ENCODE measurements around the gene NEURL1.
"Not testable (repeated sequence)": the region's sequence is repeated elsewhere in the genome, so short reads cannot be mapped to it uniquely, and the experiment has no call there.

NEURL1 gene

GRCh38 chr10:103627893-103628292 lies 134.4 kb downstream of the NEURL1 start:
- H3K27me3 ChIP-seq (ENCODE audit: insufficient read depth, insufficient read length): no peaks in the 10 kb centered on the region
- no peak overlapping the region for H3K9ac ChIP-seq (ENCODE audit: insufficient read length, low read depth)
- no peaks in the 10 kb centered on the region for H3K9me3 ChIP-seq (ENCODE audit: insufficient read depth, low read length)
- no peak for DNase-seq (ENCODE audit: low read depth, low spot score)
- no peak for TF ChIP-seq ZNF274 (IDR thresholded peaks at IDR 0.05; ENCODE audit: low read depth, low read length)
- no peak for TF ChIP-seq SUZ12 (IDR thresholded peaks at IDR 0.05; ENCODE audit: extremely low read depth, insufficient read depth, insufficient read length)
- TF ChIP-seq YY1 (IDR thresholded peaks at IDR 0.05; ENCODE audit: insufficient read depth, insufficient read length): no peak
- H3K4me1 ChIP-seq (ENCODE audit: insufficient read depth, insufficient read length): no peaks in the 10 kb centered on the region
- no peak overlapping the region for H3K4me3 ChIP-seq (ENCODE audit: insufficient read length, low read depth)
- peaks cover 79% of the 10 kb centered on the region for H3K36me3 ChIP-seq (ENCODE audit: insufficient read depth, insufficient read length, low read length)

- Histone ChIP-seq H3K36me3 (ENCODE audit: insufficient read depth, insufficient read length, low read length) (peaks cover 74% of the 10 kb centered on the region), H3K4me1 (ENCODE audit: insufficient read depth, insufficient read length) (peaks cover 8% of the 10 kb centered on the region), H3K9ac (ENCODE audit: insufficient read length, low read depth) (no peak overlapping the region), H3K4me3 (ENCODE audit: insufficient read length, low read depth) (no peak overlapping the region), H3K27me3 (ENCODE audit: insufficient read depth, insufficient read length) (no peaks in the 10 kb centered on the region), H3K9me3 (ENCODE audit: insufficient read depth, low read length) (no peaks in the 10 kb centered on the region)
- TF ChIP-seq SUZ12 (IDR thresholded peaks at IDR 0.05; ENCODE audit: extremely low read depth, insufficient read depth, insufficient read length) (no peak), ZNF274 (IDR thresholded peaks at IDR 0.05; ENCODE audit: low read depth, low read length) (no peak), YY1 (IDR thresholded peaks at IDR 0.05; ENCODE audit: insufficient read depth, insufficient read length) (no peak)
- no peak for DNase-seq (ENCODE audit: low read depth, low spot score)
These were observed 136.1 kb downstream of the NEURL1 start for GRCh38 chr10:103629581-103629980.

- H3K36me3 ChIP-seq (ENCODE audit: insufficient read depth, insufficient read length, low read length): peaks cover 74% of the 10 kb centered on the region
- no peak for TF ChIP-seq SUZ12 (IDR thresholded peaks at IDR 0.05; ENCODE audit: extremely low read depth, insufficient read depth, insufficient read length)
- TF ChIP-seq ZNF274 (IDR thresholded peaks at IDR 0.05; ENCODE audit: low read depth, low read length): no peak
- TF ChIP-seq YY1 (IDR thresholded peaks at IDR 0.05; ENCODE audit: insufficient read depth, insufficient read length): no peak
- no peak for DNase-seq (ENCODE audit: low read depth, low spot score)
These were observed 136.7 kb downstream of the NEURL1 start for GRCh38 chr10:103630156-103630555.

GRCh38 chr10:103632247-103632642 lies 138.7 kb downstream of the NEURL1 start:
- TF ChIP-seq SUZ12 (IDR thresholded peaks at IDR 0.05; ENCODE audit: extremely low read depth, insufficient read depth, insufficient read length): no peak
- no peak for TF ChIP-seq YY1 (IDR thresholded peaks at IDR 0.05; ENCODE audit: insufficient read depth, insufficient read length)
- no peak for TF ChIP-seq ZNF274 (IDR thresholded peaks at IDR 0.05; ENCODE audit: low read depth, low read length)
- H3K27me3 ChIP-seq (ENCODE audit: insufficient read depth, insufficient read length): no peaks in the 10 kb centered on the region
- peaks cover 20% of the 10 kb centered on the region for H3K4me1 ChIP-seq (ENCODE audit: insufficient read depth, insufficient read length)
- H3K9me3 ChIP-seq (ENCODE audit: insufficient read depth, low read length): no peaks in the 10 kb centered on the region
- no peak overlapping the region for H3K9ac ChIP-seq (ENCODE audit: insufficient read length, low read depth)
- no peak overlapping the region for H3K4me3 ChIP-seq (ENCODE audit: insufficient read length, low read depth)
- no peak for DNase-seq (ENCODE audit: low read depth, low spot score)
- H3K36me3 ChIP-seq (ENCODE audit: insufficient read depth, insufficient read length, low read length): peaks cover 69% of the 10 kb centered on the region

More at GRCh38 chr10:103630156-103630555, 136.7 kb downstream of the NEURL1 start:
- Histone ChIP-seq H3K4me3 (ENCODE audit: insufficient read length, low read depth) (no peak overlapping the region), H3K9me3 (ENCODE audit: insufficient read depth, low read length) (no peaks in the 10 kb centered on the region), H3K4me1 (ENCODE audit: insufficient read depth, insufficient read length) (peaks cover 9% of the 10 kb centered on the region), H3K9ac (ENCODE audit: insufficient read length, low read depth) (no peak overlapping the region), H3K27me3 (ENCODE audit: insufficient read depth, insufficient read length) (no peaks in the 10 kb centered on the region)

- not testable (repeated sequence) for H3K27me3 ChIP-seq (ENCODE audit: insufficient read depth, insufficient read length); H3K4me3 ChIP-seq (ENCODE audit: insufficient read length, low read depth); H3K9ac ChIP-seq (ENCODE audit: insufficient read length, low read depth); DNase-seq (ENCODE audit: low read depth, low spot score); H3K9me3 ChIP-seq (ENCODE audit: insufficient read depth, low read length)
- peaks cover 65% of the 10 kb centered on the region for H3K36me3 ChIP-seq (ENCODE audit: insufficient read depth, insufficient read length, low read length)
- peaks cover 26% of the 10 kb centered on the region for H3K4me1 ChIP-seq (ENCODE audit: insufficient read depth, insufficient read length)
These were observed 139.4 kb downstream of the NEURL1 start for GRCh38 chr10:103632871-103633270.

- no peak for DNase-seq (ENCODE audit: low read depth, low spot score)
- no peak overlapping the region for H3K4me3 ChIP-seq (ENCODE audit: insufficient read length, low read depth)
- TF ChIP-seq SUZ12 (IDR thresholded peaks at IDR 0.05; ENCODE audit: extremely low read depth, insufficient read depth, insufficient read length) (no peak), ZNF274 (IDR thresholded peaks at IDR 0.05; ENCODE audit: low read depth, low read length) (no peak), YY1 (IDR thresholded peaks at IDR 0.05; ENCODE audit: insufficient read depth, insufficient read length) (no peak)
- peaks cover 34% of the 10 kb centered on the region for H3K4me1 ChIP-seq (ENCODE audit: insufficient read depth, insufficient read length)
- no peak overlapping the region for H3K9ac ChIP-seq (ENCODE audit: insufficient read length, low read depth)
- peaks cover 67% of the 10 kb centered on the region for H3K36me3 ChIP-seq (ENCODE audit: insufficient read depth, insufficient read length, low read length)
- H3K27me3 ChIP-seq (ENCODE audit: insufficient read depth, insufficient read length): no peaks in the 10 kb centered on the region
- no peaks in the 10 kb centered on the region for H3K9me3 ChIP-seq (ENCODE audit: insufficient read depth, low read length)
These were observed 140.3 kb downstream of the NEURL1 start for GRCh38 chr10:103633846-103634245.

GRCh38 chr10:103635580-103635979 lies 142.1 kb downstream of the NEURL1 start:
- no peak overlapping the region for H3K9ac ChIP-seq (ENCODE audit: insufficient read length, low read depth)
- no peak for DNase-seq (ENCODE audit: low read depth, low spot score)
- peaks cover 38% of the 10 kb centered on the region for H3K4me1 ChIP-seq (ENCODE audit: insufficient read depth, insufficient read length)
- H3K36me3 ChIP-seq (ENCODE audit: insufficient read depth, insufficient read length, low read length): peaks cover 66% of the 10 kb centered on the region
- H3K27me3 ChIP-seq (ENCODE audit: insufficient read depth, insufficient read length): no peaks in the 10 kb centered on the region
- no peaks in the 10 kb centered on the region for H3K9me3 ChIP-seq (ENCODE audit: insufficient read depth, low read length)
- H3K4me3 ChIP-seq (ENCODE audit: insufficient read length, low read depth): no peak overlapping the region
- no peak for TF ChIP-seq ZNF274 (IDR thresholded peaks at IDR 0.05; ENCODE audit: low read depth, low read length)
- no peak for TF ChIP-seq YY1 (IDR thresholded peaks at IDR 0.05; ENCODE audit: insufficient read depth, insufficient read length)
- TF ChIP-seq SUZ12 (IDR thresholded peaks at IDR 0.05; ENCODE audit: extremely low read depth, insufficient read depth, insufficient read length): no peak

GRCh38 chr10:103636492-103636891 lies 143.0 kb downstream of the NEURL1 start:
- no peak overlapping the region for H3K4me3 ChIP-seq (ENCODE audit: insufficient read length, low read depth)

More at GRCh38 chr10:103636492-103636891, 143.0 kb downstream of the NEURL1 start:
- H3K36me3 ChIP-seq (ENCODE audit: insufficient read depth, insufficient read length, low read length): peaks cover 72% of the 10 kb centered on the region
- DNase-seq (ENCODE audit: low read depth, low spot score): peak; percentile 63
- no peaks in the 10 kb centered on the region for H3K27me3 ChIP-seq (ENCODE audit: insufficient read depth, insufficient read length)
- peak overlapping the region; percentile 54 for H3K9ac ChIP-seq (ENCODE audit: insufficient read length, low read depth)
- no peak for TF ChIP-seq SUZ12 (IDR thresholded peaks at IDR 0.05; ENCODE audit: extremely low read depth, insufficient read depth, insufficient read length)
- TF ChIP-seq ZNF274 (IDR thresholded peaks at IDR 0.05; ENCODE audit: low read depth, low read length): no peak
- no peak for TF ChIP-seq YY1 (IDR thresholded peaks at IDR 0.05; ENCODE audit: insufficient read depth, insufficient read length)
- no peaks in the 10 kb centered on the region for H3K9me3 ChIP-seq (ENCODE audit: insufficient read depth, low read length)
- peaks cover 39% of the 10 kb centered on the region for H3K4me1 ChIP-seq (ENCODE audit: insufficient read depth, insufficient read length)
